GM19043 (cell line): ENCODE results near the gene MTG2.

Source experiments
- ATAC-seq: cut with Tn5 transposase; IDR thresholded peaks from one replicate; pipeline ENCODE4 v1.9.1; 2021; ENCODE audit warnings: low read depth; ENCODE audit not compliant: unreplicated experiment

MTG2 gene

DNA sequence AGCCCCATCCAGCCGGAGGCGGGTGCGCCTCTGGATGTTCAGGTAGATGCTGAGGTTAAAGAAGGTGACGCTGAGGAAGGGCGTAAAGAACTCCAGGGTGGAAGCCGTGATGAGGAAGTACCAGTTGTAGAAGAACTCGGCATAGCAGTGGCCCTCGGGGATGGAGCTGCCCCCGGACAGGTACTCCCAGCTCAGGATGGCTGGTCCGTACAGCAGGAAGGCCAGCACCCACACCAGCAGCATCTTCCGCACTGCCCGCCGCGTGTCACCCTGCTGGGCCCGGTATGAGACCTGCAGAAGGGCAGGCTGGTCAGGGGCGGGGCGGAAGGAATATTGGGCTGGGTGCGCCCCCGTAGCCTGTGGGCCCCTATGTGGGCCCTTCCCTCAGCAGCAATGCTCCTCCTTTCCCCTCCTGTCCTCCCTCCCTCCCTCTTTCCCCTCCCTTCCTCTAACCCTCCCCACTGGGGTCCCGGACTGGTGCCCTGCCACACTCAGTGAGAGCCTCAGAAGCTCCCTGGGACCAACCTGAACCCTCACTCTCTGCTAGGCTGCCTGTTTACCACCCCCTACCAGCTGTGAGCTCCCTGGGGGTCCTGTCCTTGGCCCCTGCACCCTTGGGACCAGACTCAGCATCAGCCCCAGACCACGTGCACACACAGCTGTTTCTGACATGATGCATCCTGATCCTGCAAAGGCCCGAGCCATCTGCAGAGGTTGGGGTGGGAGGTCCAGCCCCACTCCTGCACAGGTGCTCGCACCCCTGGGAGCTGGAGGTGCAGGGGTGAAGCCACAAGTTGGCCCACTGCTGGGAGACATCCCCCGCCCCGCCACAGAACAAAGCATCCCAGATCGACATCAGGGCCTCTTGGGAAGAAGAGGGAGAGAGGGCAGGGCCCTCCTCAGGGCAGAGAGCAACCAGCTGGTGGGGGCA, 34.1 kb downstream of the MTG2 start:
- ATAC-seq, result no peak

- no peak for ATAC-seq
Observed at GRCh38 chr20:62217913-62218773, 35.3 kb downstream of the MTG2 start.

DNA sequence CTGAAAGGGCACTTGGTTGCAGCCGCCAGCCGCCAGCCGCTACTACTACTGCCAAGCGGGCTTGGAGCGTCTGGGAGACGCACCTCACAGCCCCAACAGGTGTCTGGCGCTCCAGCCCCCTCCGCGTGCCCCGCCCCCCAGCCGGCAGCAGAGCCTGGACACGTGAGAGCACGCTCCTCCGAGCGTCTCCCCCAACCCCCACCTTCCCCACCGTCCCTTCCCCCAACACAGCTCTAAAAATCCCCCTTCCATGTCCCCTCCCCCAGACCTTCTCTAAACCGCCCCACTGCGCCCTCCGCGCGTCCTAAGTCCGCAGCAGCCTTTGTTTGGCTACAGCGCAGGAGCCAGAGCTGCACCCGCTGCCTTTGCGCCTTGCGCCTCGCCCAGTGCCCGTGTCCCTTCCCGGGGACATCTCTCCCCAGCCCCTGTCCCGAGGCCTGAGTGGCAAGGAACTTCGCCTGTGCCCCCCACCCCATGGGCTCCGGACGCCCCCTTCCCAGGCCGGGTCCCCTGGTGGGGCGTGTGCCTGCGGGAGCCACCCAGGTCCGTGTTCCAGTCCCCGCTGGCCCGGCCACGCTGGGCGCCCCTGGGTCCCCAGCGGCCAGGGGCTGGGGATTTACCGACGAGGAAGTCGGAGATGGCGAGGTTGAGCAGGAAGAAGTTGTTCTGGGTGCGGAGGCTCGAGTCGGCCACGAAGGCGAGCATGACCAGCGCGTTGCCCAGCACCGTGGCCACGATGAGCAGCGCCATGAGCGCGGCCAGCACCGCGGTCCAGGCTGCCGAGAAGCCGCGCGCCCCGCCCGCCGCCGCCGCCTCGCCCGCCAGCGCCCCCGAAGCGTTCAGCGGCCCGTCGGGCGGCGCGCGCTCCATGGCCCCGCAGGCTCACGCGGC, 36.5 kb downstream of the MTG2 start:
- ATAC-seq, result no peak

GRCh38 chr20:62219992-62220665, 37.3 kb downstream of the MTG2 start, which contains the start of gene HRH3:
HRH3 (minus strand) TSS chr20:62220278; CDS start chr20:62219970, 308 bp downstream.
- no peak for ATAC-seq

DNA sequence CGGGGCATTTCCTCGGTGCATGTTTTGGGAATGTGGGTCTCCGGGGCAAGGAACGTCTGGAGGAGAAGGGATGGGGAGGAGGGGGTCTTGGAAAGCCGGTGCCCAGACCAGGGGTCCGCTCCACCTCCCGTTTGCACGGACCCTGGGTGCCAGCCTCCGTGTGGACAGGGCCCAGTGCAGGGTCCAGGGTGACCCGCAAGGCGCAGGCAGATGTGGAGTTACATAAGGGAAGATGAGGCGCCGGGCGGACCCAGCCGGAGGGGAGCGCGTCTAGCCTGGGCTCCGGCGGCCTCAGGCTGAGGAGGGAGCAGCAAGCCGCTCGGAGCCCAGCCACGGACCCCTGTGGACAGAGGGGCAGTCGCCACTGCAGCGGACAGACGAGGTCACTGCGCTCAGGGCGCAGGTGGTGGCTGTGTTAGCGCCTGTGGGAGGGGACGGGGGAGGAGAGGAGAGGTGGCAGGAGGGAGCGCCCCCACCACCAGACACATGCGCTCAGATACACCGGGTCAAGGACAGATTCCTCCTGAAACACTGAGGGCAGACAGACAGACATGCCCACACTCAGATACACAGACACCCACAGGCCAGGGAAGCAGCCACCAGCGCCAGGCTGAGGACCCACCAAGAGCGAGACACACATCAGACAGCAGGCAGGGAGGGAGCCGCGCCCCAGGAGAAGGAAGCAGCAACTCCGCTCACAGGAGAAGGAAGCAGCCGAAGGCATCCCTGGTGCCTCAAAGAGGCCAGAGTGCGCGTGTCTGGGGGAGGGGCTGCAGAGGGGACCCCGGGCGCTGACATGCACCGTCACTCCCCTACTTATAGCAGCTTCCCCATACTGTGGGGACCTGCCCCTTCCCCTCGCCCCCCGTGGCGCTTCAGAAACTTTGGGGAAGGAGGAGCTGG, 38.1 kb downstream of the MTG2 start:
- no peak for ATAC-seq

DNA sequence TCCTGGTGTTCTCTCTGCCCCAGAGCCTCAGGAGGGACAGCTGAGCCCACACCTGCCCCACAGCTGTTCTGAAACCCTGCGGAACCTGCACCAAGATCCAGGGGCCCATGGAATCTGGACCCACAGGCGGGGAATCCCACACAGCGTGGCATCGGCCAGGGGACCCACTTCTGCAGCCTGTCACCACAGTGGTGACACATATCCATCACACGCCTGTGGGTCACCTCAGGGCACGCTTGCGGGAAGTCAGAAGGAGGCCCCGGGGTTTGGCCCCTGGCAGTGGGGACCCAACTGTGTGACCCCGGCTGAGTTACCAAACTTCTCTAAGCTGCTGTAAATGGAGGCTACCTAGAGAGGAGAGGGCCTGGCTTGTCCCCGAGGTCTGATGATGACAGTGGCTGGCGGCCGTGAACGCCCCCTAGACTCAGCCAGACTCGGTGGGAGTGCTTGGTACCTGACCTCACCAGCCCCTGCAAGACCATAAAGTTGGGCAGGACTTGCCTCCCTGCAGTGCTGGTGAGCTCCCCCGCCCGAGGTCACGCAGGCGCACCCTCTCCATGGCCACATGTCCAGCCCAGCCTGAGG, 39.5 kb downstream of the MTG2 start:
- no peak for ATAC-seq

DNA sequence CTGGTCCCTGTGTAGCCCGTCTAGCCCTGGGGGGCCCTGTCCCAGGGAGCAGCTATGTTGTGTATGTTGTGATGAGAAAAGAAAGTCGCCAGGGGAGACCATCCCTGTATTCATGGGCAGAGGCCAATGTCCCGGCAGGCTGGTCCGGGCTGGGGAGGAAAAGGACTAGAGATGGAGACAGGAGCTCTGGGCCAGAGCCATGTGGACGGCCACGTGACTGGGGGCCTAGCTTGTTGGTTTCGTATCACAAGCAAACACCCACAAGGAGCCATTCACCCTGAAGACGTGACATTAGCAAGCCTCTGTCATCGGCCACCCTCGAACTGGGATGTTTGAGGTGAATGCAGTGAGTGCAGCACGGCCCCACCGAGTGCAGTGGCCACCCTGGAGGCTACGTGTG, 40.1 kb downstream of the MTG2 start:
- ATAC-seq, result no peak

DNA sequence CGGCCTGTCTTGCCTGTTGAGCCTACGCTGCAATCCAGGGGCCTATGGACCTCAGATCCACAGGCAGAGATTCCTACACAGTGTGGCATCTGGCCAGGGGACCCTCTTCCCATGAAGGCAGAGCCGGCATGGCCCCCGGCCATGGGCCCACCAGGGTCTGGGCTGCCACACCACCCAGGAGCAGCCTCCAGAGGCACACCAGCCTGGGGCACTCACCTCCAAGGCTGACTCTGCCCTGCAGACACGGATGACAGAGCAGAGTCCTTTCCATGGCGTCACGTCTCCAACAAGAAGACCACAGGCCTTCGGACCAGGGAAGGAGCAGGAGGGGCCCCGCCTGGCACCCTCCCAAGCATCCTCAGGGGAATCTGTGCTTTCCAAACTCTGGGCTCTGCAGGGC, 40.7 kb downstream of the MTG2 start:
- ATAC-seq, result no peak

DNA sequence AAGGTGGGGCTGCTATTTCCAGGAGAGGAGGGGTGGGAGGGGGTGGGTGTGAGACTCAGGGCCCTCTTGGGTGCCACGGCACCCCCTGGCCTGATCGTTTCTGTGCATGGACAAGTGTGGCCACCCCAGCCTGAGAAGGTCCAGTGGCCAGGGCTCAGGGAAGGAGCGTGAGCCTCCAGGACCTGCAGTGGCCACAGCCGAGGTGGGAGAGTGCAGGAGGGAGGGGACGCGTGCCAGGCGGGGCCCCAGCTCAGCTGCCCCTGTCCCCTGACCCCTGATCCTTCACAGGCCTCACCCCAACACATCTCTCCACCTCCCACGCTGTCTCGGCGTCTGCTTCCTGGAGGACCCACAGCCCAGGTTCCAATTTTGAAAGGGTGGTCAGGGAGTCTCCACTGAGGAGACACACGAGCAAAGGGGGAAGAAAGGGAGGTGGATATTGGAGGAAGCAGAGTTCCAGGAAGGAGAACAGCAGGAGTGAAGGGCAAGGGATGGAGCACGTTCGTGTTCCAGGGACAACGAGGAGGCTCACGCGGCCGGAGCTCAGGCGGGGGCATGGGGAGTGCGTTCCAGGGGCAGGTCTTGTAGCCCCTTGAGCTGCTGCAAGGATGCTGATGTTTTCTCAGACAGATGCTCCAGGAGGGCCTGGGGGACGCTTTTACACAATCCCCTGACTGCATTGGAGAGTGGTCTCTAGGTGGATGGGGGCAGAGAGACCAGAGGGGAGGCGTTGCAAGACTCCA, 41.5 kb downstream of the MTG2 start:
- no peak for ATAC-seq

DNA sequence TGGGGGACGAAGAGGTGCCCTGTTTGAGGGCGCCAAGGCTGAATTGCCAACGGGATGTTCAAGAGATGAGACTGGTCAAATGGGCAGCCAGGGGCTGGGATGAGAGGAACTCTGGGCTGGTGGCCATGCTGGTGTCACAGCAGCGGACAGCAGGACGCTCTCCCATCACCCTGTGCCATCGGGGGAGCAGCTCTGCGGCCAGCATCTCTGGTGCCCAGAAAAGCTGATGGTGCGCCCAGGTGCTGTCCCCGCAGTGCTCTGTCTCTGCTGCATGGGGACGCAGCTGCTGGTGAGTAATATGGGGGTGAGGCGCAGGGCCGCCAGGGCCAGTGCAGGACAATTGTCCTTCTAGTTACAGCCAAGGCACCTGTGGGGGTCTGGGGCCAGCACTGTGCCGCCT, 42.2 kb downstream of the MTG2 start:
- ATAC-seq, result no peak

DNA sequence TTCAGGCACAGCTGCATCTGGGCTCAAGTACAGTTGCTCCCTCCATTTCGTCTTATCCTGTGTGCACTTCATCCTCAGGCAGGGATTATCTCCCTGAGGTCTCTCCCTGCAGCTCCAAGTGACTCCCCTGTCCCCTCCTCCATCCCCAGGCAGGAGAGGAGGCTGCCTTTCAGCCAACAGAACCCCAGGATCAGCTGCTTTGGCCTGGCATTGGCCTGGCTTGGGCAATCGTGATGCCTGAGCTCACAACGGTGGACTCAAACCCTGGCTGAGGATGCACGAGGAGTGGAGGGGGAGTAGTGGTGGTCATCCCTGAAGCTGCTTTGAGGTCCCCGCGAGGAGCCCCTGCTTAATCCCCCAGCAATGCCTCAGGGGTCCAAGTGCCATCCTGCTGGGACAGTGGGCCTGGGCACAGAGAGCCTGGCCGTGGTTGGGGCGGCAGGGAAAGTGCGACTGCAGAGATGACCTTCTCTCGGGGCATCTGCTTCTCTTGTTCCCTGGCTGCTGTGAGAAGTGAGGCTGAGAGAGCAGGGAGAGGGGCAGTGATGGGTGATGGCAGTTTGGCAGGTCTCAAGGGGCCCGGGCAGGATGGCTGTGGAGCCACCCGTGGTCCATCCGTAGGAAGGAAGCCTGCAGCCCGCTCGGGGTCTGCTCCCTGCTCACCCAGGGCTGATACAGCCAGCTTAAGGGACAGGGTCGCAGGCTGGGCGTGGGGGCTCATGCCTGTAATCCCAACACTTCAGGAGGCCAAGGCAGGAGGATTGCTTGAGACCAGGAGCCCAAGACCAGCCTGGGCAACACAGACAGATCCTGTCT, 43.2 kb downstream of the MTG2 start:
- ATAC-seq, result no peak

GRCh38 chr20:62226707-62227590, 44.1 kb downstream of the MTG2 start:
- ATAC-seq, result no peak

- no peak for ATAC-seq
Observed at GRCh38 chr20:62227591-62227976, 44.8 kb downstream of the MTG2 start.

DNA sequence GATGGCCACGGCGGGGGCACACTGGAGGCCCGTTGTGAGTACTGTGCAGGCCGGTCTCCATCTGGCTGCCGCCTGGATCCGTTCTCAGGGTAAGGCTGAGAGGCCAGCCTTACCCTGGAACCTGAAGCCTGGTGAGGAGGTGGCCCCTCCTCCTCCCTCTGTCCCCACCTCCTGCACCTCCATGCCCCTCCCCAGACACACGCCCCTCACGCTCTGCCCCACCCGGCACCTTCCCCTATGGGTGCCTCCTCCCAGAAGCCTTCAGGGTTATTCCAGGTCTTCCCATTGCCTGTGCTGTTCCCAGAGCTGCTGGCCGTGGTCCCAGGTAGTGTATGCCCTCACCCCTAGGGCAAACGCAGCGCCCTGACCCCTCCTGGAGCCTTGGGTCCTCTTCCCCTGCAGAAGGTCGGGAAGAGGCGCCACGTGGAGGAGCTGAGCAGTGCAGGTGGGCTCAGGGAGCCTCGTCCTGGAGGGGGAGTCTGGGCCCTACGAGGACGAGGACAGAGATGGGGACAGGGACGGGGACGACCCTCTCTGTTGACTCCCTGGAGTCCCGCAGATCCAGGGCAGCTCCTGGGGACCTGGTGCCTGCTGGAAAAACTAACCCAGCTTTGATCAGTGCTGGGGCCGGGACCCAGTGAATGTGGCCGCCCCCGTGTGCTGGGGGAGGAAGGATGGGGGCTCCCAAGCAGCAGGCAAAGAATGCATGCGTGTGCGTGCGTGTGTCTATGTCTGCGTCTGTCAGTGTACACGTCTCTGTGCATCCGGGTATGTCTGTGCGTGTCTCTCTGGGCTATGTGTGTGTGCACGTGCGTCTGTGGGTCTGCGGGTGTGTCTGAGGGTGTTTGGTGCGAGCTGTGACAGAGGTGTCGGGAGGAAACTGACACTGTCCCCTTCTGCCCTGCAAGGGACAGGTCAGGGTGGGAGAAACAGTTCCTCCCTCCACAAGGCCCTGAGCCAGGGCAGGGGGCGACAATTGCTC, 45.4 kb downstream of the MTG2 start:
- no peak for ATAC-seq

DNA sequence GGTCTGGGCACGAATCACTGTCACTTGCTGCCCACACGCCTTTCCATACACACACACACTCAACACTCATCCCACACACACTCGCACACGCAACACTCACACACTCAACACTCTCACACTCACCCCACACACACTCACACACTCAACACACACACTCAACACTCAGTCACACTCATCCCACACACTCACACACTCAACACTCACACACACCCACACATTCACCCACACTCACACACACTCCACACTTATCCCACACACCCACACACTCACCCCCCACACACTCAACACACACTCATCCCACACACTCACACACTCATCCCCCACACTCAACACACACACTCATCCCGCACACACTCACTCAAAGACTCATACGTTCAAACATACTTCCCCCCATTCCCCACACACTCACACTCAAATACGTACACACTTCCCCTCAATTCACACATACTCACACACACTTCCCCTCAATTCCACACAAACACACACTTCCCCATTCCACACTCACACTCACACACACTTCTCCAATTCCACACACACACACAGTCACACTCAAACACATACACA, 46.2 kb downstream of the MTG2 start:
- no peak for ATAC-seq
